ENCODE results near the gene S100B. TPM values are rescaled to one million over a fixed set of nuclear protein-coding genes. Genes with fewer than 3 reads are reported as not detected.

The S100B gene
- total and polyA plus RNA-seq, 8 donors: 1.4 to 3.5 (median 2.0) TPM

- DNase-seq: no peak
- no peak for TF ChIP-seq CTCF (IDR thresholded peaks at IDR 0.05)
- no peak for ATAC-seq
- H3K36me3 ChIP-seq: no peaks in the 10 kb centered on the region
- no peak overlapping the region for H3K4me3 ChIP-seq
- intact Hi-C loops (cut with DNase I): no loop called here
- no peaks in the 10 kb centered on the region for H3K27me3 ChIP-seq
- peaks cover 0 to 6% of the 10 kb centered on the region in 2 donors for H3K4me1 ChIP-seq
- H3K9me3 ChIP-seq: peaks cover 0 to 20% of the 10 kb centered on the region in 2 donors
- H3K27ac ChIP-seq: no peak overlapping the region
Measured at GRCh38 chr21:46628868-46629267, 24.0 kb upstream of the S100B start.

DNA sequence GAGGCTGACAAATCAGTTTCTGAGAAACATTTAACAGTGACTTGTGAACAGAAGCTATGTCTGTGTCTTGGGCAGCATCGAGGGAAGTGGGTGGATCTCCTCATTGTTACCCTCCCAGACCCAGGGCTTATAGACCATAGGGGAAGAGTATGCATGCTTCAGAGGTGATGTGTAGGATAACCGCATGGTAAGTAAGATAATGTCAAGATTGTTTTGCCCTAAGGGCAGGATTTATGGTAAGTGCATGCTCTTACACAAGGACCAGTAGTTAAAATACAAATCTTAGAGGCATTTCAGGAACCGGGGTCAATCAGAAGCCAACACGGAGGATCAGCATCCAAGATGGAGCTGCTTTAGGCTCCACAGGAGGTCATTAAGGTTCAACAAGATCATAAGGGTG is 22.8 kb upstream of the S100B start:
- intact Hi-C loops (cut with DNase I): no loop called here
- H3K4me1 ChIP-seq: peaks cover 0 to 12% of the 10 kb centered on the region in 2 donors
- peaks cover 0 to 20% of the 10 kb centered on the region in 2 donors for H3K9me3 ChIP-seq
- DNase-seq (no peak), ATAC-seq (no peak)
- peak overlapping the region in 1 of 2 donors; percentile 73 for H3K27ac ChIP-seq
- no peaks in the 10 kb centered on the region for H3K27me3 ChIP-seq
- H3K4me3 ChIP-seq: no peak overlapping the region
- H3K36me3 ChIP-seq: no peaks in the 10 kb centered on the region
- TF ChIP-seq CTCF (IDR thresholded peaks at IDR 0.05): no peak

DNA sequence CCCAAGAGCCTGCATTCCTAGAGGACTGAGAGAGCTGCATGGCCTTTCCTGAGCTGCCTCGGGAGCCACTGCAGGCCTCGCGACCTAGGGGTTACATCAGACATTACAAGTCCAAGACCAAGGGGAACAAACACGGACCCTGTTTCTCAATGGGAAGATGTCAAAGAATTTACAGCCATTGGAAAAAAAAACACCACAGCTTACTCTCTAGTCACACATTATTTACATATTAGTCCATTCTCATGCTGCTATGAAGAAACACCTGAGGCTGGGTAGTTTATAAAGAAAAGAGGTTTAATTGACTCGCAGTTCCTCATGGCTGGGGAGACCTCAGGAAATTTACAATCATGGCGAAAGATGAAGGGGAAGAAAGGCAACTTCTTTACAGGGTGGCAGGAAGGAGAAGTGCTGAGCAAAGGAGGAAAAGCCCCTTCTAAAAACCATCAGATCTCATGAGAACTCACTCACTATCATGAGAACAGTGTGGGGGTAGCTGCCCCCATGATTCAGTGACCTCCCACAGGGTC is 22.2 kb upstream of the S100B start:
- no peak for TF ChIP-seq CTCF (IDR thresholded peaks at IDR 0.05)
- Histone ChIP-seq H3K27me3 (no peaks in the 10 kb centered on the region), H3K9me3 (peaks cover 0 to 20% of the 10 kb centered on the region in 2 donors), H3K27ac (peak overlapping the region in 1 of 2 donors; percentile 73), H3K36me3 (no peaks in the 10 kb centered on the region), H3K4me3 (no peak overlapping the region), H3K4me1 (peaks cover 0 to 19% of the 10 kb centered on the region in 2 donors)
- no peak for ATAC-seq
- intact Hi-C loops (cut with DNase I): no loop called here
- no peak for DNase-seq

DNA sequence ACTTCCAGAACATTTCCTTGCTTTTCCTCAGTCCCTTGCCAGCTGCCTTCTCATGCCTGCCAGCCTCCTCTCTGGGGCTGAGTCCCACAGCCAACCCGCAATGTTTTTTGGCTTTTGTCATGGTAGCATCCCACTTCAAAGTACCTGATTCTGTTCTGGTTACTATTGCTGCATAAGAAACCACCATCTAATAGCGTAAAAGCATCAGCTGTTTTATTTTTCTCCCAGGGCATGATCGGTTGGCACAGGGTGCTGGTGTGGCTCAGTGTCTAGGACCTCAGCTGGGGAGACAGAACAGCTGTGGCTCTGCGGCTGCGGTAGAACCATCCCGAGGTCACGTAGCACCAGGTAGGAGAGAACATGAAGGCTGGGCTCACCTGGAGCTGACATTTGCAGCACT is 21.7 kb upstream of the S100B start:
- DNase-seq (no peak), ATAC-seq (no peak)
- no peaks in the 10 kb centered on the region for H3K27me3 ChIP-seq
- TF ChIP-seq CTCF (IDR thresholded peaks at IDR 0.05): no peak
- intact Hi-C loops (cut with DNase I): no loop called here
- peaks cover 0 to 24% of the 10 kb centered on the region in 2 donors for H3K4me1 ChIP-seq
- peaks cover 0 to 20% of the 10 kb centered on the region in 2 donors for H3K9me3 ChIP-seq
- peak overlapping the region in 1 of 2 donors; percentile 73 for H3K27ac ChIP-seq
- no peak overlapping the region for H3K4me3 ChIP-seq
- H3K36me3 ChIP-seq: no peaks in the 10 kb centered on the region

GRCh38 chr21:46625759-46626158 is 20.9 kb upstream of the S100B start:
- intact Hi-C loops (cut with DNase I): no loop called here
- no peak for DNase-seq

More at GRCh38 chr21:46625759-46626158, 20.9 kb upstream of the S100B start:
- ATAC-seq: no peak
- Histone ChIP-seq H3K27me3 (no peaks in the 10 kb centered on the region), H3K4me1 (peaks cover 0 to 29% of the 10 kb centered on the region in 2 donors), H3K9me3 (peaks cover 0 to 20% of the 10 kb centered on the region in 2 donors), H3K36me3 (no peaks in the 10 kb centered on the region), H3K27ac (peak overlapping the region in 1 of 2 donors; percentile 73), H3K4me3 (no peak overlapping the region)
- TF ChIP-seq CTCF (IDR thresholded peaks at IDR 0.05): no peak

Measured in left lung (tissue), 10 donors.